IMR-90 (cell line): Measurements from ENCODE around the gene MYPOP. TPM values are rescaled to one million over a fixed set of nuclear protein-coding genes. Genes with fewer than 3 reads are reported as not detected.
A peak's percentile ranks its signal among the peaks of the same experiment; 100 is the strongest.

Experiments
- ATAC-seq: fragments of 200-7000 bp; cut with Tn5 transposase; 2 replicates; pipeline ENCODE4 v1.9.1; 2020; ENCODE audit warnings: low read depth, mild to moderate bottlenecking, moderate library complexity
- BruUV-seq: library from RNA; stranded (reverse); fragments of 400-500 nt; replicated peaks from 2 replicates; lab custom pipeline; 2021; lab: Mats Ljungman, UMichigan
- CTCF ChIA-PET: fragments of 300-600 bp; formaldehyde crosslinking; extraction: SDS; loops from one replicate; lab custom pipeline; 2021; ENCODE audit warnings: antibody characterized with exemption; lab: Yijun Ruan, JAX
- POLR2A ChIA-PET: fragments of 300-600 bp; sonication (Branson Sonifier 250); formaldehyde crosslinking; loops from one replicate; lab custom pipeline; 2022; ENCODE audit warnings: antibody characterized with exemption; ENCODE audit not compliant: unreplicated experiment; lab: Charles Lee
- DNase-seq: peaks from one replicate; pipeline ENCODE4 v3.0.0; 2013
- H2AFZ ChIP-seq: replicated peaks from 2 replicates; pipeline ENCODE3; 2013; ENCODE audit warnings: low read length, mild to moderate bottlenecking; ENCODE audit not compliant: poor library complexity
- H2AK5ac ChIP-seq: 2 replicates; pipeline ENCODE4 v1.6.1; 2013; ENCODE audit warnings: low read depth, low read length, inconsistent platforms
- H2AK9ac ChIP-seq: replicated peaks from 2 replicates; pipeline ENCODE3; 2013; ENCODE audit warnings: mild to moderate bottlenecking, low read depth, low read length, moderate library complexity; ENCODE audit not compliant: poor library complexity
- H2BK120ac ChIP-seq: 2 replicates; pipeline ENCODE4 v1.6.1; 2013; ENCODE audit warnings: low read depth, low read length, inconsistent platforms
- H2BK15ac ChIP-seq: 3 replicates; pipeline ENCODE4 v1.6.1; 2013; ENCODE audit warnings: low read depth, low read length, inconsistent platforms
- H2BK20ac ChIP-seq: 2 replicates; pipeline ENCODE4 v1.6.1; 2013; ENCODE audit warnings: low read depth, mild to moderate bottlenecking, inconsistent platforms, low read length, moderate library complexity
- H2BK5ac ChIP-seq: 2 replicates; pipeline ENCODE4 v1.6.1; 2013; ENCODE audit warnings: mild to moderate bottlenecking, low read depth, low read length, inconsistent platforms; ENCODE audit not compliant: poor library complexity, severe bottlenecking
- H3K14ac ChIP-seq: replicated peaks from 2 replicates; pipeline ENCODE4 v1.6.1; 2013; ENCODE audit warnings: low read depth, low read length, inconsistent platforms
- H3K18ac ChIP-seq: 2 replicates; pipeline ENCODE4 v1.6.1; 2013; ENCODE audit warnings: low read depth, low read length, control low read depth
- H3K23ac ChIP-seq: 2 replicates; pipeline ENCODE4 v1.6.1; 2013; ENCODE audit warnings: low read depth, low read length, inconsistent platforms
- H3K27ac ChIP-seq: 2 replicates; pipeline ENCODE4 v1.5.1; 2013; ENCODE audit warnings: mild to moderate bottlenecking, control low read depth, low read length; ENCODE audit not compliant: insufficient read depth
- H3K27me3 ChIP-seq: 2 replicates; pipeline ENCODE4 v1.6.1; 2013; ENCODE audit warnings: low read length; ENCODE audit not compliant: control insufficient read depth, insufficient read depth
- H3K36me3 ChIP-seq: 2 replicates; pipeline ENCODE4 v1.6.1; 2013; ENCODE audit warnings: low read length, mixed read lengths; ENCODE audit not compliant: control insufficient read depth, insufficient read depth
- H3K4ac ChIP-seq: 2 replicates; pipeline ENCODE4 v1.6.1; 2013; ENCODE audit warnings: low read depth, low read length, inconsistent platforms
- H3K4me1 ChIP-seq: 2 replicates; pipeline ENCODE4 v1.6.1; 2013; ENCODE audit warnings: low read length, mixed read lengths; ENCODE audit not compliant: control insufficient read depth, insufficient read depth
- H3K4me2 ChIP-seq: 2 replicates; pipeline ENCODE4 v1.6.1; 2013; ENCODE audit warnings: low read depth, mild to moderate bottlenecking, control low read depth, low read length, moderate library complexity
- H3K4me3 ChIP-seq: 2 replicates; pipeline ENCODE4 v1.5.1; 2013; ENCODE audit warnings: low read depth, mild to moderate bottlenecking, control low read depth, low read length, moderate library complexity; ENCODE audit not compliant: insufficient read depth
- H3K56ac ChIP-seq: 2 replicates; pipeline ENCODE4 v1.6.1; 2013; ENCODE audit warnings: low read length, inconsistent platforms; ENCODE audit not compliant: insufficient read depth; ENCODE audit errors: extremely low read depth
- H3K79me1 ChIP-seq, 2 experiments: 2 replicates each; pipeline ENCODE4 v1.6.1; 2013; ENCODE audit warnings: low read length in 2 of 2, inconsistent platforms in 1 of 2, low read depth in 1 of 2
- H3K9ac ChIP-seq: 2 replicates; pipeline ENCODE4 v1.6.1; 2013; ENCODE audit warnings: low read depth, low read length, control low read depth
- H3K9me1 ChIP-seq: 2 replicates; pipeline ENCODE4 v1.6.1; 2013; ENCODE audit warnings: low read length, inconsistent platforms; ENCODE audit not compliant: insufficient read depth
- H3K9me3 ChIP-seq: 2 replicates; pipeline ENCODE4 v1.6.1; 2013; ENCODE audit warnings: low read length; ENCODE audit not compliant: control insufficient read depth, insufficient read depth
- H4K20me1 ChIP-seq: 2 replicates; pipeline ENCODE4 v1.6.1; 2013; ENCODE audit warnings: low read length, inconsistent platforms; ENCODE audit not compliant: insufficient read depth
- H4K5ac ChIP-seq: 2 replicates; pipeline ENCODE4 v1.6.1; 2013; ENCODE audit warnings: mild to moderate bottlenecking, low read depth, low read length, control low read depth
- H4K8ac ChIP-seq, 2 experiments: 2 replicates each; pipeline ENCODE4 v1.6.1; 2013; ENCODE audit warnings: low read depth in 2 of 2, low read length in 2 of 2, control low read depth in 1 of 2, inconsistent platforms in 1 of 2
- H4K91ac ChIP-seq: 2 replicates; pipeline ENCODE4 v1.6.1; 2013; ENCODE audit warnings: low read depth, low read length, inconsistent platforms; ENCODE audit not compliant: insufficient read depth
- BHLHE40 ChIP-seq: fragments of 150-350 bp; IDR thresholded peaks from 2 replicates; pipeline ENCODE4 v1.6.1; 2016; ENCODE audit warnings: mild to moderate bottlenecking, low read depth, low read length
- CHD1 ChIP-seq: IDR thresholded peaks from 2 replicates; pipeline ENCODE4 v1.6.1; 2012; ENCODE audit warnings: low read depth, low read length, improper control_type of control experiment
- MXI1 ChIP-seq: IDR thresholded peaks from 2 replicates; pipeline ENCODE4 v1.6.1; 2012; ENCODE audit warnings: low read depth, mild to moderate bottlenecking, low read length, moderate library complexity, borderline replicate concordance
- WGBS, 2 experiments: methylation state at CpG; one replicate each; pipeline versions ENCODE4 v1.1.5 to v1.1.7; 2013; ENCODE audit warnings: missing lambda C conversion rate in 2 of 2; ENCODE audit not compliant: insufficient read length in 1 of 2; ENCODE audit errors: extremely low coverage in 2 of 2; 5-methylcytosine and 5-hydroxymethylcytosine counted together
- dilution Hi-C: fragments of 300-500 bp; cut with HindIII; formaldehyde crosslinking; loops from one replicate; pipeline ENCODE4 v1.14.3; 2018; ENCODE audit warnings: low sequenced_read_pairs; ENCODE audit not compliant: unreplicated experiment
- in situ Hi-C: fragments of 300-500 bp; cut with MboI; formaldehyde crosslinking; loops from 3 replicates; pipeline ENCODE4 v1.14.3; 2019; ENCODE audit warnings: low sequenced_read_pairs, inconsistent platforms, mixed read lengths
- intact Hi-C: fragments of 100-400 bp; cut with micrococcal nuclease; formaldehyde crosslinking; loops from 2 replicates; pipeline ENCODE4 v1.10.0; 2022
- polyA plus RNA-seq, 3 experiments: library from polyadenylated mRNA; depleted of rRNA; stranded (reverse); fragments of >200 nt; gene quantifications; 2 replicates each; pipeline ENCODE4 v1.2.3, GENCODE V29; 2012; ENCODE audit warnings: low replicate concordance in 1 of 3
- total RNA-seq: library from RNA; depleted of rRNA; stranded (reverse); fragments of >200 nt; gene quantifications from 2 replicates; pipeline ENCODE4 v1.2.3, GENCODE V29; 2012

The MYPOP gene
- total and polyA plus RNA-seq, 2 of the 4 experiments (the other 2 are of a cell fraction) = 0.36 to 2.8 TPM

GRCh38 chr19:45862271-45862563, 40.2 kb downstream of the MYPOP start:
- no CpG with 5 or more reads among the region's 11 CpGs for WGBS, 2 experiments
- H2AK9ac ChIP-seq = peak overlapping the region; percentile 99
- peak overlapping the region; percentile 72 for H3K4me3 ChIP-seq
- peaks cover 17% of the 10 kb centered on the region for H4K20me1 ChIP-seq
- H2BK15ac ChIP-seq = 0 out of 3 replicates have a peak overlapping the region, but pooled peaks have one; percentile 12
- H3K56ac ChIP-seq = peak overlapping the region; percentile 69
- peak overlapping the region; percentile 84 for H3K4me2 ChIP-seq
- H4K8ac ChIP-seq = peak overlapping the region; percentile 52 to 95
- peak overlapping the region; percentile 96 for H2AFZ ChIP-seq
- dilution Hi-C loops (no loop called here), in situ Hi-C loops (no loop called here), intact Hi-C loops (loop anchor here (2.0 kb wide), 1 partner anchor 25 kb away; the partner anchor contains the start of gene IRF2BP1)
- BruUV-seq = no TSS peak
- H3K9me1 ChIP-seq = no peaks in the 10 kb centered on the region
- H3K9ac ChIP-seq = peak overlapping the region; percentile 85
- no peaks in the 10 kb centered on the region for H3K4me1 ChIP-seq
- POLR2A ChIA-PET = no interaction called here
- H3K4ac ChIP-seq = peak overlapping the region; percentile 81
- H3K9me3 ChIP-seq = peaks cover 2% of the 10 kb centered on the region; the same call in 1 of the 2 replicates
- peak overlapping the region; percentile 6 for H3K18ac ChIP-seq
- H4K5ac ChIP-seq = peak overlapping the region; percentile 59
- H3K14ac ChIP-seq = peak overlapping the region; percentile 78
- H2BK120ac ChIP-seq = 0 out of 2 replicates have a peak overlapping the region, but pooled peaks have one; percentile 13
- peaks cover 17 to 34% of the 10 kb centered on the region in 2 experiments for H3K79me1 ChIP-seq
- peak overlapping the region; percentile 68 for H4K91ac ChIP-seq
- peak overlapping the region; percentile 88 for H3K27ac ChIP-seq
- DNase-seq (no peak), ATAC-seq (no peak; the same call in 1 of the 2 replicates)
- CTCF ChIA-PET = no interaction called here
- peaks cover 14% of the 10 kb centered on the region for H3K36me3 ChIP-seq
- H3K23ac ChIP-seq = peak overlapping the region; percentile 66
- TF ChIP-seq CHD1 (no peak), MXI1 (no peak), BHLHE40 (0 out of 2 replicates have a peak, but pooled peaks have one; percentile 55)
- H2BK5ac ChIP-seq = peak overlapping the region; percentile 76
- no peak overlapping the region for H2BK20ac ChIP-seq
- H3K27me3 ChIP-seq = peaks cover 38% of the 10 kb centered on the region
- H2AK5ac ChIP-seq = peak overlapping the region; percentile 90
